ENCODE measurements around the gene KLHL22. TPM values are rescaled to one million over a fixed set of nuclear protein-coding genes. Genes with fewer than 3 reads are reported as not detected.

The KLHL22 gene
- polyA plus RNA-seq, 5 donors = 30.0 to 36.0 (median 33.9) TPM

- DNase-seq = no peak
Measured at GRCh38 chr22:20435436-20436306, 59.9 kb downstream of the KLHL22 start.

DNA sequence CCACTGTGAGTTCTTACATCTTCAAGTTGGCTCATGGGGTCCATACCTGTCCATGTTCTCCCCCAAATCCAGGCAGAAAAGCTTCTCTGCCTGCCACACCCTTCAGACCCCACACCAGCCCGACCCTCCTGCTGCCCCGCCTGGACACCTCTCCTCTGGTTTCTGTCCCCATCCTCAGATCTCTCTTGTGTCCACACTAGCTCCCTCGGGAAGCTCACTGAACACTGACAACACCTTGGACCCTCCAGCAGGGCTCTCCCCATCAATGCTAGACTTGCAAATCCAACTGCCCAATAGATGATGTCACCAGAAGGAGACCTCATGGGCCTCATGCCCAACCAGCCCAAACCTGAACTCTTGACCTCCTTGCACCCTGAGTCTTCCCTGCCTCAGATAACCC is 60.8 kb downstream of the KLHL22 start:
- no peak for DNase-seq

- no peak for DNase-seq
Measured at GRCh38 chr22:20434264-20434751, 61.3 kb downstream of the KLHL22 start.

DNA sequence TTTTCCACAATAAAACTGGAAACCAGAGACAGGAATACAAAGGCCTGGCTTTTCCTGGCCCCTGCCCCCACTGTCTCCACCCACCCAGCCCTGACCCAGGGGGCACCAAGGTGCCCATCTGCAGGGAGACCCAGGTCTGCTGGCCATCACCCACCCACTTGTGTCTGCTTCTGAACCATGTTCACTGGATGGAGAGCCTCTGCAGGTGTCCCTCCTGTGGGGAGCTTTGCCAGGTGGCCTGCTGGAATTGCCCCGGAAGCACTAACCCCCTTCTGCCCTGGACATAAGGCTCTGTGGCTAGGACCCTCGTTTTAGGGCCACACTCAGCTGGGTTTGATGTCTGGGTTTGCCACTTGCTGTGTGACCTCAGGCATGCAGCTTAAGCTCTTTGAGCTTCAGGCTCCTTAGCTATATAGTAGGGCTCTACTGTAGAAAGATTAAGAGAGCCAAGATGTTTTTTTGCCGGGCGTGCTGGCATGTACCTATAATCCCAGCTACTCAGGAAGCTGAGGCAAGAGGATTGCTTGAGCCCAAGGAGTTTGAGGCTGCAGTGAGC is 61.8 kb downstream of the KLHL22 start:
- DNase-seq = no peak

- no peak for DNase-seq
Measured at GRCh38 chr22:20433191-20433590, 62.4 kb downstream of the KLHL22 start.

DNA sequence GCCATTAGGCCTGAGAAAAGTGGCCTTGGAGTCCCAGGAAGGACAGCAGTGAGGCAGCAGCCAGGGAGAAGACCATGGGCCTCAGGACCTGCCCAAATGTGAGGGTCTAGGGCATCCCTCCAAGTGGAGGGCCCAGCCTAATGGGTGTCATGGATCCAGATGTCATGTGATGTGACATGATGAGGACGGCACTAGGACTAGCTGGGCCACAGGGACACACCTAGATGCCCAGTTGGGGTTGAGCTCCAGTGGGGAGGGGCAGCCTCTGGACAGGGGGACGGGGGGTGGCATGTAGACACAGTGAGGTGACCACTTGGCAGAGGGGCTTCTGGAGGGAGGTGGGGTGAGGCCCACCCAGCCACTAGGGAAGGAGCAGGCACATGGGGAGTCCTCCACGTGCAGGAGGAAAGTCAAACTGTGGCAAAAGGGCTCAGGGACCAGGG is 63.3 kb downstream of the KLHL22 start:
- no peak for DNase-seq

DNA sequence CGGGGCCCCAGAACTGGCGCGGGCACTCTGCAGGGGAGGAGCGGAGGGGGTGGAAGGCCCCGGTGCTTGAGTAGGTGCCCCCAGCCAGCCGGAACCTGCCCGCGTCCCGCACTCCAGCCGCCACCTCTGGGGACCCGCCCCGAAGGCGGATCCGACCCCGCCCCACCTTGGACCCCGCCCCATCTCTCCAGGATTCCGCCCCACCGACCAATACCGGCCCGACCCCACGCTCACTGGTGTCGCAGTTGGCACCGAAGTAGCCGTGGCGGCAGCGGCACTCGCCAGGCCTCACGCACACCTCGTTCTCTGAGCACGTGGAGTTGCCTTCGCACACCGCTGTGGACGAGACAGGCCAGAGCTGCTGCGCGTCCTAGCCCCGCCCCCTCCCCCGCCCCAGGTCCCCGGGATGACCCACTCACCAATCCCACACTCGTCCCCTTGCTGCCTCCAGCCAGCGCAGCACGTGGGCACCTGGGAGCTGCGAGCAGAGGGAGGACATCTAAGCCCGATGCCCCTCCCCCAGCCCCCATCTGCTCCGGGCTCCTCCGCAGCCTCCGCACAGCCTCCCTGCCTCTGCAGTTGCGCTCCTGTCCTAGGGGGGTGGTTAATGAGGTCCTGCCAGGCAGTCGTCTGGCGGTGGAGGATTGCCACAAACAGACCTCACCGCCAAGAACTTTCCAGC is 63.9 kb downstream of the KLHL22 start:
- DNase-seq = no peak

- DNase-seq = no peak
Measured at GRCh38 chr22:20430720-20431510, 64.7 kb downstream of the KLHL22 start.

DNA sequence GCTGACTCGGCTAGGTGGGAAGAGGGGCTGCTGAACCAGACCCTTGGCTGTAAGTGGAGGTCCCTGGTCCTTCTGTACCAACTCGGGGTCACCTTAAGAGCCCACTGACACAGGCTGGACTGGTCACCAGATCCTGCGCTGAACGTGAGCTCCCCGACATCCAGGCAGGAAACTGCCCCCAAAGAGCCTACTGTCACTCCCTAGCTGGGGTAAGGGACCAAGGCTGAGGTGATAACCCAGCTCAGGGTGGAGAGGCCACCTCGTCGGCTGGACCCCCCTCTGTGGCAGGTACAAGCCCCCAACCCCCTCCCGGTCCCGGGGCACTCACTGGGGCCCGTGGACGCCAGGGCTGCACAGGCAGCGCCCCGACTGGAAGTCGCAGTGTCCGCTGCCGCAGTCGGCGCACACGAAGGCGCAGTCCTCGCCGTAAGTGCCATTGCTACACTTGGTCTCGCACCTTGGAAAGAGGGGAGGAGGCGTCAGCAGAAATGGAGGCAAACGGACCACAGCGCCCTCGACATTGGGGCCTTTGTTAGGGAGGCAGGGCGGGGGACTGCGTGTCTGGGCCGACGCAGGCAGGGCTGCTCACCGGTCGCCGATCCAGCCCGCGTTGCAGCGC is 65.4 kb downstream of the KLHL22 start:
- DNase-seq = no peak

DNA sequence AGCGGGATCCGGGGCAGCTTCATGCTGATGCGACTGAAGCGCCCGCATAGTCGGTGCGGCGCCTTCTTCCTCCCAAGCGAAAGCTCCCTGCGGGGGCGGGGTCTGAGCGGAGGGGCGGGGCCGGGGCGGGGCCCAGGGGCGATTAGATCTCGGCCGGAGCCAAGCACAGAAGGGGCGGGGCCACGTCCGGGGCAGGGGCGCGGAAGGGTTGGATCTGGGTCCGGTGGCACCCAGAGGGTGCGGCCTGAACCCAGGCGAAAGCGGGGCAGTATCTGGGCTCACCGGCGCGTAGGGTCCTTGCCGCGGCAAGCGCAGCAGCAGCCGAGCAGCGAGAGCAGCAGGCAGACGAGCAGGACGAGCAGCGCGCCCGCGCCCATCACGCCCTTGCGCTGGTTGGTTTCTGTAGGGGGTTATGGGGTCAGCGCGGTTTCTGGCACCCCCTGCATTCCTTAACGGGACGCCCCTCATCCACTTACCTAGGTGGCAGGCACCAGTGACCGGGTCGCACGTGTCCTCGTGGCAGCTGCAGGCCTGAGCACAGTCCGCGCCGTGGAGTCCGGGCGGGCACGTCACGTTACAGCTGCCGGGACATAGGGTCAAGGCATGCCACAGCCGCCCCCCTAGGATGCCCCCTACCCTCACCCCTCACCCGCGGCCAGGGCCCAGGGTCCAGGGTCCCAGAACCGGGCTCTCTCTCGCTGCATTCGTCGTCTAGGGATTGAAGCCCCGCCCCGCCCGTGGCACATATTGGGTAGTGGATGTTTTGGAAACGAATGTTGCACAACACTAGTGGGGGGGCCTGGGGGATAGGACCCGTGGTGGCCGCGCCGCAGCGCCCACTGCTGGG is 66.1 kb downstream of the KLHL22 start:
- DNase-seq = no peak

GRCh38 chr22:20428496-20429253 is 66.9 kb downstream of the KLHL22 start:
- no peak for DNase-seq

DNA sequence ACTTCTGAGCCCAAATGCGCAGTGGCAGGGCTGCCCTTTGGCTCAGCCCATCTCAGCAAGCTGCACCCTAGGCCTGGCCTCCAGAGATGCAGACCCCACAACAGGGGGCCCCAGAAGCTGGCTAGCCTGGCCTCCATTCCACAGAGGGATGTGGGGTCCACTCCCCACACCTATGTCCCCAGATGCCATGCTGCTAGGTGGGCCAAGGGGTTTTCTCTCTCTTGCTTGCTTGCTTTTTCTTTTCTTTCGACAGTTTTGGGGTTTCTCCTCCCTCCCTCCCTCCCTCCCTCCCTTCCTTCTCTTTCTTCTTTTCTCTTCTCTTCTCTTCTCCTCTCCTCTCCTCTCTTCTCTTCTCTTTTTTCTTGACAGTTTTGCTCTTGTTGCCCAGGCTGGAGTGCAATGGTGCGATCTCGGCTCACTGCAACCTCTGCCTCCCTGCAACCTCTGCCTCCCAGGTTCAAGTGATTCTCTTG is 67.6 kb downstream of the KLHL22 start:
- no peak for DNase-seq

- DNase-seq = no peak
Measured at GRCh38 chr22:20427104-20427944, 68.3 kb downstream of the KLHL22 start.

DNA sequence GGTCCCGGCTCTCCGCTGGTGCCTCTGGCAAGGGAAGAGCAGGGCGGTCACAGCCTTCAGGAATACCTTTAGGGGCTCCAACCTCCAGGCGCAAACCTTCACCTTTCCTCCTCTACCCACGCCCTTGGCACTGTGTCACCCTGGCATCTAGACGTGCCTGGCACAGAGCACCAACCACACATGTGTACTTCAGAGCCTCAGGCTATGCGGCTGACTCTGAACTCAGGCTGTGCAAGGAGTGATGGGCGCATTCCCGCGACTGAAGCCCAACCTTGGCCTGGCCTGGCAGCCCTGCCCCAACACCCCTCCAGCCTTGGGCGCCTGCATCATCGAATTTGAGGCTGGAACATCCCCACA is 69.4 kb downstream of the KLHL22 start:
- DNase-seq = no peak

- no peak for DNase-seq
Measured at GRCh38 chr22:20425566-20426258, 69.9 kb downstream of the KLHL22 start.

DNA sequence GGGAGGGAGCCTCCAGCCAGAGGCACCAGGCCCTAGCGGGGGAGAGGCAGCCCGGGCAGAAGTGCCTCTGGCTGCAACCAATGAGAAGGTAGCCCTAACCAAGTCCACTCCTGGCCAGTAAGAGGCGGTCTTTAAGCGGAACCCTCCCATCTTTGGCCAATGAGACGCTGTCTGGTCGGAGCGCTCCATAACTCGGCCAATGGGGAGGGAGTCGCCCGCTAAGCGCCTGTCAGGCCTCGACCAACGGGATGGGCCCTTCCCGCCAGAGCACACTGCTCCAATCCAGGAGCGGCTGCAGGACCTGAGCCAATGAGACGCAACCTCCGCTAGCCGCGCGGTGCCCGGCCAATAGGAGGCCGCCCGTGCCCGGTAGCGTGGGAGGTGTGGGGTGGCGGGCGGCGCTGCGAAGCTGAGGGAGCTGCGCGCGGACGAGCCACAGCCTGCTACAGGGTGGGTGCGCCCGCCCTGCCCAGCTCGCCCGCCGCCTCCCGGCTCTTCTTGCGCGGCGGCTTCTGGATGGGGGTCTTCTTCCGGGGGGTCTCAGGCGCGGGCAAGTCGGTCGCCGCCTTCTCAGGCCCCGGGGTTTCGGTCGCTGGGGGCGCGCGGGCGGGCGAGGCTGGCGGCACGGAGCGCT is 70.5 kb downstream of the KLHL22 start:
- DNase-seq = no peak

DNA sequence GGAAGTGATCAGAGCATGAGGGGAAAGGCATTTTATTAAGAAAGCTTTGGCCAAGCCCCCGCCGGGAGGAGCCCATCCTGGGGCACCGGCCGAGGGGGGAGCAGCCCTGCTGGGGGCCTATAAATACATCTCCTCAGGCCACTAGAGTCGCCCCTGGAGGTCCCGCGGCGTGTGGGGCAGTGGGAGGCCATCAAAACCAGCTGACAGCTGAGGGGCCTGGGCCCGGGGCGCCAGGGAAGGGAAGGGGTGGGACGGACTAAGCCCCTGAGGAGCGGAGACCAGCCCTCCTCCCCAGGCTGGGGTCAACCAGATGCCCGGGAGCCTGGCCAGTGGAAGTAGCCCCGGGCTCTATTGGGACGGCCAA is 71.0 kb downstream of the KLHL22 start:
- no peak for DNase-seq
